Measurements from ENCODE around the gene CCAR1. TPM values are rescaled to one million over a fixed set of nuclear protein-coding genes. Genes with fewer than 3 reads are reported as not detected.

CCAR1 gene
- total RNA-seq: 28.1 and 34.5 TPM in 2 replicates

GRCh38 chr10:68720793-68721672, at the start of gene CCAR1:
Gene CCAR1 (plus strand): TSS chr10:68721239. CDS start chr10:68722505, 1,266 bp downstream.

DNA sequence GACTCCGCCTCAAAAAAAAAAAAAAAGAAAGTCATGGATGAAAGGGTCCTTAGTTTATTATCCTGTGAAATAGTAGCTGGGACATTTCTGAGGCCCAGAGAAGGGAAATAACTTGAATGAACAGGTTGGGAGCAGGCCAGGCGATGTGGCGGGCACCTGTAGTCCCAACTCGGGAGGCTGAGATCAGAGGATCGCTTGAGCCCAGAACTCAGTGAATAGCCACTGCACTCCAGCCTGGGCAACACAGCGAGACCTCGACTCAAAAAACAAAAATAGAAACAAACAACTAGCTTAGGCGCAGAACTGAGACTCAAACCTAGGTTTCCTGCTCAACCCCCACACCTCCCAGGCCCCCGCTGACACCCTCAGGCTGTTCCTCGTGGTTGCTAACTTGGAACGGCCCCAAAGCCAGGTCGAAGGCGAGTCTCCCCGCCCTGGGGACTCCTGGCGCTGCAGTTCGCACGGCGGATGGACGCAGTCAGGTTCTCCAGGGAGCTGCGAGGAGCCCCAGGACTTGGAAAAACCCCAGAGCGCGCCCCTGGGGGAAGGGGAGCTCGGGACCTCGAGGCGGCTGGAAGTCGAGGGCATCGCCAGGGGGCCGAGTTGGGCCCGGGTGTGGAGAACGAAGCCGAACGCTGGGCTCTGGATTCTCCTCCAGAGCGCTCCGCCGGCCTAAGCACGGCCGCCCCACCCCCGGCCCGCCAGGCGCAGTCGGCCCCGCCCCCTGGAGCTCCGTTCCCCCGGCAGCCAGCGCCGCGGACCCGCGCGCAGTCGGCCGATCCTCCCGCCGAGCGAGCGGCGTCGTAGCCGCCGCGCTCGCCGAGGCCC, 105.9 kb downstream of the CCAR1 start, which contains the start of gene STOX1:
Gene STOX1, plus strand, starts transcription at position 768 of the 828 bp plus-strand sequence. CDS start 93 bp downstream, outside the sequence.

Other genes with a start within 250 kb of the CCAR1 start
- gene DNA2, start 249.3 kb upstream of the CCAR1 start, total RNA-seq: 5.3 and 9.6 TPM in 2 replicates
- 10.1 and 15.2 TPM in 2 replicates for gene SLC25A16, start 193.7 kb upstream of the CCAR1 start, total RNA-seq
- gene TET1, start 160.9 kb upstream of the CCAR1 start, total RNA-seq: 0.18 and 0.56 TPM in 2 replicates
- 0.09 TPM in 2 replicates for gene STOX1, start 106.3 kb downstream of the CCAR1 start, total RNA-seq
- gene DDX50, start 180.1 kb downstream of the CCAR1 start, total RNA-seq: 37.8 and 52.0 TPM in 2 replicates
- gene DDX21, start 234.9 kb downstream of the CCAR1 start, total RNA-seq: 120 TPM in 2 replicates

Data from endothelial cell of coronary artery (primary cell).